IMR-90 (cell line): ENCODE data around the gene KCTD4. TPM values are rescaled to one million over a fixed set of nuclear protein-coding genes. Genes with fewer than 3 reads are reported as not detected.

ENCODE experiments used
- ATAC-seq: fragments of 200-7000 bp; cut with Tn5 transposase; 2 replicates; pipeline ENCODE4 v1.9.1; 2020; ENCODE audit warnings: low read depth, mild to moderate bottlenecking, moderate library complexity
- BruUV-seq: library from RNA; stranded (reverse); fragments of 400-500 nt; replicated peaks from 2 replicates; lab custom pipeline; 2021; lab: Mats Ljungman, UMichigan
- CTCF ChIA-PET: fragments of 300-600 bp; formaldehyde crosslinking; extraction: SDS; loops from one replicate; lab custom pipeline; 2021; ENCODE audit warnings: antibody characterized with exemption; lab: Yijun Ruan, JAX
- POLR2A ChIA-PET: fragments of 300-600 bp; sonication (Branson Sonifier 250); formaldehyde crosslinking; loops from one replicate; lab custom pipeline; 2022; ENCODE audit warnings: antibody characterized with exemption; ENCODE audit not compliant: unreplicated experiment; lab: Charles Lee
- DNase-seq: peaks from one replicate; pipeline ENCODE4 v3.0.0; 2013
- H2AFZ ChIP-seq: replicated peaks from 2 replicates; pipeline ENCODE3; 2013; ENCODE audit warnings: low read length, mild to moderate bottlenecking; ENCODE audit not compliant: poor library complexity
- H2AK5ac ChIP-seq: 2 replicates; pipeline ENCODE4 v1.6.1; 2013; ENCODE audit warnings: low read depth, low read length, inconsistent platforms
- H2AK9ac ChIP-seq: replicated peaks from 2 replicates; pipeline ENCODE3; 2013; ENCODE audit warnings: mild to moderate bottlenecking, low read depth, low read length, moderate library complexity; ENCODE audit not compliant: poor library complexity
- H2BK120ac ChIP-seq: 2 replicates; pipeline ENCODE4 v1.6.1; 2013; ENCODE audit warnings: low read depth, low read length, inconsistent platforms
- H2BK15ac ChIP-seq: 3 replicates; pipeline ENCODE4 v1.6.1; 2013; ENCODE audit warnings: low read depth, low read length, inconsistent platforms
- H2BK20ac ChIP-seq: 2 replicates; pipeline ENCODE4 v1.6.1; 2013; ENCODE audit warnings: low read depth, mild to moderate bottlenecking, inconsistent platforms, low read length, moderate library complexity
- H2BK5ac ChIP-seq: 2 replicates; pipeline ENCODE4 v1.6.1; 2013; ENCODE audit warnings: mild to moderate bottlenecking, low read depth, low read length, inconsistent platforms; ENCODE audit not compliant: poor library complexity, severe bottlenecking
- H3K14ac ChIP-seq: replicated peaks from 2 replicates; pipeline ENCODE4 v1.6.1; 2013; ENCODE audit warnings: low read depth, low read length, inconsistent platforms
- H3K18ac ChIP-seq: 2 replicates; pipeline ENCODE4 v1.6.1; 2013; ENCODE audit warnings: low read depth, low read length, control low read depth
- H3K23ac ChIP-seq: 2 replicates; pipeline ENCODE4 v1.6.1; 2013; ENCODE audit warnings: low read depth, low read length, inconsistent platforms
- H3K27ac ChIP-seq: 2 replicates; pipeline ENCODE4 v1.5.1; 2013; ENCODE audit warnings: mild to moderate bottlenecking, control low read depth, low read length; ENCODE audit not compliant: insufficient read depth
- H3K27me3 ChIP-seq: 2 replicates; pipeline ENCODE4 v1.6.1; 2013; ENCODE audit warnings: low read length; ENCODE audit not compliant: control insufficient read depth, insufficient read depth
- H3K36me3 ChIP-seq: 2 replicates; pipeline ENCODE4 v1.6.1; 2013; ENCODE audit warnings: low read length, mixed read lengths; ENCODE audit not compliant: control insufficient read depth, insufficient read depth
- H3K4ac ChIP-seq: 2 replicates; pipeline ENCODE4 v1.6.1; 2013; ENCODE audit warnings: low read depth, low read length, inconsistent platforms
- H3K4me1 ChIP-seq: 2 replicates; pipeline ENCODE4 v1.6.1; 2013; ENCODE audit warnings: low read length, mixed read lengths; ENCODE audit not compliant: control insufficient read depth, insufficient read depth
- H3K4me2 ChIP-seq: 2 replicates; pipeline ENCODE4 v1.6.1; 2013; ENCODE audit warnings: low read depth, mild to moderate bottlenecking, control low read depth, low read length, moderate library complexity
- H3K4me3 ChIP-seq: 2 replicates; pipeline ENCODE4 v1.5.1; 2013; ENCODE audit warnings: low read depth, mild to moderate bottlenecking, control low read depth, low read length, moderate library complexity; ENCODE audit not compliant: insufficient read depth
- H3K56ac ChIP-seq: 2 replicates; pipeline ENCODE4 v1.6.1; 2013; ENCODE audit warnings: low read length, inconsistent platforms; ENCODE audit not compliant: insufficient read depth; ENCODE audit errors: extremely low read depth
- H3K79me1 ChIP-seq, 2 experiments: 2 replicates each; pipeline ENCODE4 v1.6.1; 2013; ENCODE audit warnings: low read length in 2 of 2, inconsistent platforms in 1 of 2, low read depth in 1 of 2
- H3K9ac ChIP-seq: 2 replicates; pipeline ENCODE4 v1.6.1; 2013; ENCODE audit warnings: low read depth, low read length, control low read depth
- H3K9me1 ChIP-seq: 2 replicates; pipeline ENCODE4 v1.6.1; 2013; ENCODE audit warnings: low read length, inconsistent platforms; ENCODE audit not compliant: insufficient read depth
- H3K9me3 ChIP-seq: 2 replicates; pipeline ENCODE4 v1.6.1; 2013; ENCODE audit warnings: low read length; ENCODE audit not compliant: control insufficient read depth, insufficient read depth
- H4K20me1 ChIP-seq: 2 replicates; pipeline ENCODE4 v1.6.1; 2013; ENCODE audit warnings: low read length, inconsistent platforms; ENCODE audit not compliant: insufficient read depth
- H4K5ac ChIP-seq: 2 replicates; pipeline ENCODE4 v1.6.1; 2013; ENCODE audit warnings: mild to moderate bottlenecking, low read depth, low read length, control low read depth
- H4K8ac ChIP-seq, 2 experiments: 2 replicates each; pipeline ENCODE4 v1.6.1; 2013; ENCODE audit warnings: low read depth in 2 of 2, low read length in 2 of 2, control low read depth in 1 of 2, inconsistent platforms in 1 of 2
- H4K91ac ChIP-seq: 2 replicates; pipeline ENCODE4 v1.6.1; 2013; ENCODE audit warnings: low read depth, low read length, inconsistent platforms; ENCODE audit not compliant: insufficient read depth
- CEBPB ChIP-seq: IDR thresholded peaks from 2 replicates; pipeline ENCODE4 v1.6.1; 2012; ENCODE audit warnings: low read depth, low read length, improper control_type of control experiment
- CHD1 ChIP-seq: IDR thresholded peaks from 2 replicates; pipeline ENCODE4 v1.6.1; 2012; ENCODE audit warnings: low read depth, low read length, improper control_type of control experiment
- ELK1 ChIP-seq: fragments of 150-350 bp; IDR thresholded peaks from 2 replicates; pipeline ENCODE4 v1.6.1; 2016; ENCODE audit warnings: low read depth, mild to moderate bottlenecking, low read length, moderate library complexity, borderline replicate concordance
- FOS ChIP-seq: fragments of 150-350 bp; IDR thresholded peaks from 2 replicates; pipeline ENCODE4 v1.6.1; 2016; ENCODE audit warnings: low read depth, low read length
- POLR2A ChIP-seq: IDR thresholded peaks from 2 replicates; pipeline ENCODE4 v1.6.1; 2012; ENCODE audit warnings: mild to moderate bottlenecking, low read depth, low read length
- WGBS, 2 experiments: methylation state at CpG; one replicate each; pipeline versions ENCODE4 v1.1.5 to v1.1.7; 2013; ENCODE audit warnings: missing lambda C conversion rate in 2 of 2; ENCODE audit not compliant: insufficient read length in 1 of 2; ENCODE audit errors: extremely low coverage in 2 of 2; 5-methylcytosine and 5-hydroxymethylcytosine counted together
- dilution Hi-C: fragments of 300-500 bp; cut with HindIII; formaldehyde crosslinking; loops from one replicate; pipeline ENCODE4 v1.14.3; 2018; ENCODE audit warnings: low sequenced_read_pairs; ENCODE audit not compliant: unreplicated experiment
- in situ Hi-C: fragments of 300-500 bp; cut with MboI; formaldehyde crosslinking; loops from 3 replicates; pipeline ENCODE4 v1.14.3; 2019; ENCODE audit warnings: low sequenced_read_pairs, inconsistent platforms, mixed read lengths
- intact Hi-C: fragments of 100-400 bp; cut with micrococcal nuclease; formaldehyde crosslinking; loops from 2 replicates; pipeline ENCODE4 v1.10.0; 2022
- polyA plus RNA-seq, 3 experiments: library from polyadenylated mRNA; depleted of rRNA; stranded (reverse); fragments of >200 nt; gene quantifications; 2 replicates each; pipeline ENCODE4 v1.2.3, GENCODE V29; 2012; ENCODE audit warnings: low replicate concordance in 1 of 3
- total RNA-seq: library from RNA; depleted of rRNA; stranded (reverse); fragments of >200 nt; gene quantifications from 2 replicates; pipeline ENCODE4 v1.2.3, GENCODE V29; 2012; rRNA removed

Gene KCTD4
- total and polyA plus RNA-seq, 2 of the 4 experiments (the other 2 are of a cell fraction), result 0.53 to 0.72 TPM

- TF ChIP-seq ELK1 (no peak), CHD1 (no peak)
Observed at GRCh38 chr13:45149964-45150363, 50.9 kb downstream of the KCTD4 start (continued).

- Histone ChIP-seq H3K27me3 (no peaks in the 10 kb centered on the region), H3K23ac (peak overlapping the region; percentile 6; the same call in 1 of the 2 replicates), H2BK120ac (peak overlapping the region; percentile 58), H4K20me1 (no peaks in the 10 kb centered on the region), H3K9ac (peak overlapping the region; percentile 24; the same call in 1 of the 2 replicates), H3K14ac (peak overlapping the region; percentile 16), H2AK9ac (no peak overlapping the region), H3K79me1 (peaks cover 28 to 73% of the 10 kb centered on the region in 2 experiments), H2BK5ac (peak overlapping the region; percentile 72), H2BK20ac (peak overlapping the region; percentile 49), H3K4me1 (peaks cover 11% of the 10 kb centered on the region), H2AK5ac (peak overlapping the region; percentile 57; the same call in 1 of the 2 replicates), H3K56ac (no peak overlapping the region), H4K5ac (peak overlapping the region; percentile 65), H3K4me2 (peak overlapping the region; percentile 76), H4K8ac (peak overlapping the region; percentile 15 to 43; a peak in 2 of 4 replicates), H3K4me3 (no peak overlapping the region), H3K9me3 (no peaks in the 10 kb centered on the region), H2AFZ (peak overlapping the region; percentile 64), H3K4ac (peak overlapping the region; percentile 69), H3K18ac (peak overlapping the region; percentile 65), H3K9me1 (peaks cover 8% of the 10 kb centered on the region), H4K91ac (peak overlapping the region; percentile 76), H3K36me3 (peaks cover 5% of the 10 kb centered on the region), H2BK15ac (peak overlapping the region; percentile 55; the same call in 1 of the 3 replicates), H3K27ac (peak overlapping the region; percentile 80)
- no peak for TF ChIP-seq POLR2A
- peak; percentile 85 for TF ChIP-seq CEBPB
- TF ChIP-seq FOS, result peak; percentile 45; the same call in 1 of the 2 replicates
- WGBS, 2 experiments, result 80% methylated on average over 2 of the region's 7 CpGs; no CpG with 5 or more reads in 1 of the 2 experiments
- intact Hi-C loops, result no loop called here
- DNase-seq (peak; percentile 88), ATAC-seq (peak; percentile 78)
- CTCF ChIA-PET, result interaction anchor here (0.7 to 1.1 kb wide), 2 partner anchors 9 to 22 kb away, joined by 3 read pairs; no protein-coding TSS in a partner anchor
- in situ Hi-C loops, result no loop called here
- no TSS peak for BruUV-seq
- dilution Hi-C loops, result no loop called here
- POLR2A ChIA-PET, result interaction anchor here (0.5 kb wide), 1 partner anchor 97 kb away, joined by 8 read pairs; no protein-coding TSS in a partner anchor
Observed at GRCh38 chr13:45143346-45143751, 57.5 kb downstream of the KCTD4 start.

Other genes with a start within 250 kb of the KCTD4 start
- 1.4 and 2.5 TPM in 2 replicates for gene NUFIP1, start 211.6 kb downstream of the KCTD4 start, total RNA-seq
- 2.1 and 2.3 TPM in 2 replicates for gene NUFIP1, start 211.6 kb downstream of the KCTD4 start, polyA plus RNA-seq (2012; rRNA removed)
- gene GPALPP1, start 211.5 kb downstream of the KCTD4 start, total RNA-seq, result 10.6 and 25.3 TPM in 2 replicates
- 8.2 and 12.5 TPM in 2 replicates for gene GPALPP1, start 211.5 kb downstream of the KCTD4 start, polyA plus RNA-seq (2012; rRNA removed)
- gene GTF2F2, start 80.5 kb downstream of the KCTD4 start, total RNA-seq, result 16.5 and 35.6 TPM in 2 replicates
- gene GTF2F2, start 80.5 kb downstream of the KCTD4 start, polyA plus RNA-seq (2012; rRNA removed), result 19.2 and 21.0 TPM in 2 replicates
- gene TPT1, start 140.1 kb upstream of the KCTD4 start, total RNA-seq, result 1,663 and 1,699 TPM in 2 replicates
- gene TPT1, start 140.1 kb upstream of the KCTD4 start, polyA plus RNA-seq (2012; rRNA removed), result 2,407 and 2,665 TPM in 2 replicates
- gene SLC25A30, start 217.3 kb upstream of the KCTD4 start, total RNA-seq, result 15.3 and 19.4 TPM in 2 replicates
- gene SLC25A30, start 217.3 kb upstream of the KCTD4 start, polyA plus RNA-seq (2012; rRNA removed), result 8.9 and 9.9 TPM in 2 replicates